T-cell (primary cell): ENCODE results near the gene JMJD7. TPM values are rescaled to one million over a fixed set of nuclear protein-coding genes. Genes with fewer than 3 reads are reported as not detected.

Experiments
- ATAC-seq, 4 experiments: fragments of 200-7000 bp in 3 of 4; fragments of 150-1000 bp in 1 of 4; cut with Tn5 transposase; replicated peaks in 1 of 4; 1 replicate in 3 of 4; 2 replicates in 1 of 4; pipeline ENCODE4 v1.10.0; 2021; ENCODE audit warnings: moderate library complexity in 3 of 4, mild to moderate bottlenecking in 2 of 4, moderate number of reproducible peaks in 1 of 4
- CTCF ChIA-PET, 2 donors: fragments of 300-600 bp; sonication (Branson Sonifier 250); formaldehyde crosslinking; loops; one replicate each; lab custom pipeline; 2022; ENCODE audit warnings: antibody characterized with exemption in 2 of 2; lab: Charles Lee
- POLR2A ChIA-PET, 2 donors: fragments of 300-600 bp; sonication (Branson Sonifier 250); formaldehyde crosslinking; loops; one replicate each; lab custom pipeline; 2022; ENCODE audit warnings: antibody characterized with exemption in 2 of 2; lab: Charles Lee
- DNase-seq, 35 experiments: peaks; one replicate each; pipeline versions ENCODE4 v3.0.0 to v3.0.0-alpha.2; 2013 to 2023
- H3K27ac ChIP-seq: one replicate; pipeline ENCODE4 v1.5.1; 2013; ENCODE audit warnings: low read length
- H3K27me3 ChIP-seq, 2 experiments: replicated peaks in 1 of 2; 1 replicate in 1 of 2; 2 replicates in 1 of 2; pipeline versions ENCODE4 v1.6.1 to v1.7.0; 2013; ENCODE audit warnings: low read length in 1 of 2, mixed read lengths in 1 of 2; ENCODE audit not compliant: control insufficient read depth in 2 of 2, insufficient read depth in 2 of 2; ENCODE audit errors: extremely low read depth in 1 of 2
- H3K36me3 ChIP-seq, 2 donors: 1 replicate in 1 of 2; 2 replicates in 1 of 2; pipeline versions ENCODE4 v1.6.1 to v1.7.0; 2013; ENCODE audit warnings: low read length in 1 of 2; ENCODE audit not compliant: control insufficient read depth in 2 of 2, insufficient read depth in 1 of 2; ENCODE audit errors: extremely low read depth in 1 of 2
- H3K4me1 ChIP-seq, 2 experiments: 1 replicate in 1 of 2; 2 replicates in 1 of 2; pipeline versions ENCODE4 v1.6.1 to v1.7.0; 2013; ENCODE audit warnings: low read length in 2 of 2, mixed read lengths in 1 of 2; ENCODE audit not compliant: insufficient read depth in 2 of 2, control insufficient read depth in 1 of 2; ENCODE audit errors: extremely low read depth in 1 of 2
- H3K4me3 ChIP-seq, 2 donors: 1 replicate in 1 of 2; 2 replicates in 1 of 2; pipeline versions ENCODE4 v1.5.1 to v1.7.0; 2013; ENCODE audit warnings: mild to moderate bottlenecking in 2 of 2, low read length in 1 of 2, moderate library complexity in 1 of 2; ENCODE audit not compliant: control insufficient read depth in 1 of 2; ENCODE audit errors: extremely low read depth in 1 of 2
- H3K9me3 ChIP-seq: 2 replicates; pipeline ENCODE4 v1.7.0; 2013
- H3K27ac Mint-ChIP-seq, 2 donors: one replicate each; pipeline ENCODE4 v1.8.0; 2020 to 2021; ENCODE audit warnings: mild to moderate bottlenecking in 2 of 2, mixed read lengths in 2 of 2
- H3K27me3 Mint-ChIP-seq, 2 donors: one replicate each; pipeline ENCODE4 v1.8.0; 2021 to 2022; ENCODE audit warnings: mixed read lengths in 2 of 2
- H3K36me3 Mint-ChIP-seq: one replicate; pipeline ENCODE4 v1.8.0; 2021; ENCODE audit warnings: mixed read lengths
- H3K4me1 Mint-ChIP-seq, 3 donors: one replicate each; pipeline ENCODE4 v1.8.0; 2020 to 2022; ENCODE audit warnings: mixed read lengths in 3 of 3, mild to moderate bottlenecking in 1 of 3
- H3K4me3 Mint-ChIP-seq, 3 donors: one replicate each; pipeline ENCODE4 v1.8.0; 2020 to 2022; ENCODE audit warnings: mild to moderate bottlenecking in 3 of 3, mixed read lengths in 3 of 3, moderate library complexity in 3 of 3
- H3K9me3 Mint-ChIP-seq, 3 donors: one replicate each; pipeline ENCODE4 v1.8.0; 2020 to 2022; ENCODE audit warnings: mixed read lengths in 3 of 3
- WGBS: methylation state at CpG from one replicate; pipeline ENCODE4 v1.1.5; 2013; ENCODE audit warnings: missing lambda C conversion rate; ENCODE audit not compliant: insufficient coverage; 5-methylcytosine and 5-hydroxymethylcytosine counted together
- total RNA-seq, 35 experiments: library from RNA in 6 of 35; stranded (reverse) in 6 of 35; fragments of 120-200 nt in 1 of 35; gene quantifications; one replicate each; pipeline versions ENCODE4 v1.2.1 to v1.2.4 and lab custom pipeline; 2013 to 2026

The JMJD7 gene
- total RNA-seq, 5 donors from 2014 or later (not counting 1 experiment from before 2014, with no cell fraction given), result 35.8 to 72.7 (median 45.3) TPM

DNA sequence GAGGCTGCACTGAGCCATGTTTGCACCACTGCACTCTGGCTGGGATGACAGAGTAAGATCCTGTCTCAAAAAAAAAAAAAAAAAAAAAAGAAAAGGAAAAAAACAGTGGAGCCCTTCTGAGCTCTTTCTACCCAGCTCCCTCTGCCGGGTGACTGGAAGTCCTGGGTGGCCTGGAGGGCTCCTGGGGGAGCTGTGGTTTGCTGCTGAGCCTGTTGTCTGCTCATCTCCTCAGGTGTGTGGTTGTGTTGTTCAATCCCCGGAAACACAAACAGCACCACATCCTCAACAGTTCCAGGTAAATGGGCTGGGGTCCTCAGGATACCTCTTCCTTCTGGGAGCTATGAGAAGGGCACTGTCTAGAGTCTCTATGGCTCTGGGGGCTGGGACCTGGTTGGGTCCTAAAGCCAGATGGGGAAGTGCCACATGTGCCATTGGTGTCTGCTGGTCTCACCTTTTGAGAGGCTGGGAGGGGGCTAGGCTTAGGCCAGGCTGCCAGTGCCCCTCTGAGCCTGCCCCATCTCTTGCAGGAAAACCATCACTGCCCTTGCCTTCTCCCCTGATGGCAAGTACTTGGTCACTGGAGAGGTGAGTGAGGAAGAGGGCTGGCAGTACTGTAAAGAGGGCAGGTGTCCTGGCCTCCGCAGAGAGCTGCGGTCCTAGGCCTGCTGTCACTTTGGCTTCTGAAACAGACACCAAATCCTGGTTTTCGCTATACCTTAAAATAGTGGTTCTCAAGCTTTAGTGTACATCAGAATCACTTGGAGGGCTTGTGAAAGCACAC, 17.1 kb upstream of the JMJD7 start:
- Histone ChIP-seq H3K27me3 (no peaks in the 10 kb centered on the region), H3K4me3 (no peak overlapping the region), H3K4me1 (peaks cover 3 to 19% of the 10 kb centered on the region in 2 experiments), H3K9me3 (no peaks in the 10 kb centered on the region), H3K27ac (no peak overlapping the region), H3K36me3 (peaks cover 12 to 28% of the 10 kb centered on the region in 2 donors)
- DNase-seq (no peak), ATAC-seq (peak in 2 of 4 experiments; percentile 18 to 21)
- WGBS, result 96% methylated on average over 3 of the region's 5 CpGs
- ChIA-PET CTCF (interaction anchor here (0.6 to 5.8 kb wide), 22 partner anchors 14 to 1330 kb away, joined by 3 to 104 read pairs (median 4); partner anchors contain the start of gene MAPKBP1 (in 2 of the 2)), POLR2A (interaction anchor here (0.6 to 1.2 kb wide), 5 partner anchors 11 to 98 kb away, joined by 3 to 9 read pairs (median 7); no protein-coding TSS in a partner anchor)
- peaks cover 16% of the 10 kb centered on the region for H3K36me3 Mint-ChIP-seq
- H3K9me3 Mint-ChIP-seq, result no peaks in the 10 kb centered on the region
- no peak overlapping the region for H3K27ac Mint-ChIP-seq
- no peaks in the 10 kb centered on the region for H3K27me3 Mint-ChIP-seq
- H3K4me3 Mint-ChIP-seq, result no peak overlapping the region
- H3K4me1 Mint-ChIP-seq, result peaks cover 17% of the 10 kb centered on the region in 3 donors

- Mint-ChIP-seq H3K4me1 (peaks cover 17% of the 10 kb centered on the region in 3 donors), H3K9me3 (no peaks in the 10 kb centered on the region), H3K27me3 (no peaks in the 10 kb centered on the region), H3K27ac (peak overlapping the region in 1 of 2 donors; percentile 48), H3K36me3 (peaks cover 19% of the 10 kb centered on the region), H3K4me3 (no peak overlapping the region)
- DNase-seq, result peak; percentile 43 to 83 (median 69)
- CTCF ChIA-PET, result interaction anchor here (0.8 to 5.8 kb wide), 15 partner anchors 9 to 346 kb away, joined by 3 to 104 read pairs (median 4); partner anchors contain the start of gene MAPKBP1 (in 2 of the 2)
- 3% methylated on average over 4 of the region's 18 CpGs for WGBS
- peak; percentile 89 to 98 (median 90) for ATAC-seq
- Histone ChIP-seq H3K27ac (no peak overlapping the region), H3K27me3 (no peaks in the 10 kb centered on the region), H3K4me1 (peaks cover 0 to 19% of the 10 kb centered on the region in 2 experiments), H3K36me3 (peaks cover 9 to 32% of the 10 kb centered on the region in 2 donors), H3K4me3 (no peak overlapping the region), H3K9me3 (no peaks in the 10 kb centered on the region)
- POLR2A ChIA-PET, result interaction anchor here in 1 of 2 donors (0.7 to 1.2 kb wide), 2 partner anchors 34 to 38 kb away, joined by 3 to 4 read pairs; partner anchors contain the start of gene MAPKBP1
These were observed 16.3 kb upstream of the JMJD7 start for GRCh38 chr15:41811432-41812195.

DNA sequence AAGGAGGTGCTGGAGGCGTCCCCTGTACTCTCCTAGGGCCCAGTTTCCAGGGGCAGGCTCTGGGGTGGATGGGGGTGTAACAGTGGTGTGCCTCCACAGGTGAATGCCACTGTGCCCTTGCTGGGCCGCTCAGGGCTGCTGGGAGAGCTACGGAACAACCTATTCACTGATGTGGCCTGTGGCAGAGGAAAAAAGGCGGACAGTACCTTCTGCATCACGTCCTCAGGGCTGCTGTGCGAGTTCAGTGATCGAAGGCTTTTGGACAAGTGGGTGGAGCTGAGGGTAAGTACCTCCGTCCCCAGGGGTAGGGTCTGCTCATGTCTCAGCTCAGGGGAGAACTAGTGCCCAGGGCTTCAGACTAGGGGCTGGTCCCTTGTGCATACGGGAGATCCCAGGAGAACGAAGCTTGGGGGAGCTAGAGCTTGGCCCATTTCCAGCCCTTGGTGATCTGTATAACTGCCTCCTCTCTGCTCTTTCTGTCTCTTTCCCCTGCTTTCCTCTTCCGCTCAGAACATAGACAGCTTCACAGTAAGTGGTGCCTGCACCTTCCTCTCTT, 15.0 kb upstream of the JMJD7 start:
- ChIA-PET CTCF (interaction anchor here (1.5 to 5.8 kb wide), 5 partner anchors 12 to 157 kb away, joined by 3 to 104 read pairs (median 7); partner anchors contain the start of gene MAPKBP1 (in 2 of the 2)), POLR2A (interaction anchor here in 1 of 2 donors (0.6 to 0.7 kb wide), 3 partner anchors 13 to 417 kb away, joined by 3 to 4 read pairs (median 3); no protein-coding TSS in a partner anchor)
- H3K4me1 ChIP-seq, result peaks cover 0 to 19% of the 10 kb centered on the region in 2 experiments
- 96% methylated on average over 10 of the region's 11 CpGs for WGBS
- Mint-ChIP-seq H3K9me3 (no peaks in the 10 kb centered on the region), H3K27ac (no peak overlapping the region), H3K4me3 (no peak overlapping the region), H3K36me3 (peaks cover 32% of the 10 kb centered on the region), H3K4me1 (peaks cover 17% of the 10 kb centered on the region in 3 donors), H3K27me3 (no peaks in the 10 kb centered on the region)
- H3K27ac ChIP-seq, result no peak overlapping the region
- H3K36me3 ChIP-seq, result peaks cover 5 to 43% of the 10 kb centered on the region in 2 donors
- no peak for ATAC-seq
- no peaks in the 10 kb centered on the region for H3K9me3 ChIP-seq
- no peak overlapping the region for H3K4me3 ChIP-seq
- no peak for DNase-seq
- H3K27me3 ChIP-seq, result no peaks in the 10 kb centered on the region

GRCh38 chr15:41813426-41813825, 14.5 kb upstream of the JMJD7 start:
- no peaks in the 10 kb centered on the region for H3K9me3 Mint-ChIP-seq
- CTCF ChIA-PET, result interaction anchor here (2.5 to 5.8 kb wide), 3 partner anchors 40 to 91 kb away, joined by 7 to 104 read pairs (median 42); partner anchors contain the start of gene MAPKBP1 (in 2 of the 2)
- WGBS, result 80% methylated on average over 1 of the region's 8 CpGs
- peaks cover 0 to 19% of the 10 kb centered on the region in 2 experiments for H3K4me1 ChIP-seq
- peaks cover 17% of the 10 kb centered on the region in 3 donors for H3K4me1 Mint-ChIP-seq
- H3K4me3 ChIP-seq, result no peak overlapping the region
- ATAC-seq (no peak), DNase-seq (no peak)
- H3K36me3 Mint-ChIP-seq, result peaks cover 35% of the 10 kb centered on the region
- H3K9me3 ChIP-seq, result no peaks in the 10 kb centered on the region
- H3K36me3 ChIP-seq, result peaks cover 5 to 49% of the 10 kb centered on the region in 2 donors
- H3K27ac Mint-ChIP-seq, result no peak overlapping the region
- H3K4me3 Mint-ChIP-seq, result no peak overlapping the region
- POLR2A ChIA-PET, result interaction anchor here (0.6 kb wide), 3 partner anchors 161 to 418 kb away, joined by 3 to 5 read pairs (median 4); no protein-coding TSS in a partner anchor
- H3K27me3 ChIP-seq, result no peaks in the 10 kb centered on the region
- no peak overlapping the region for H3K27ac ChIP-seq
- H3K27me3 Mint-ChIP-seq, result no peaks in the 10 kb centered on the region

DNA sequence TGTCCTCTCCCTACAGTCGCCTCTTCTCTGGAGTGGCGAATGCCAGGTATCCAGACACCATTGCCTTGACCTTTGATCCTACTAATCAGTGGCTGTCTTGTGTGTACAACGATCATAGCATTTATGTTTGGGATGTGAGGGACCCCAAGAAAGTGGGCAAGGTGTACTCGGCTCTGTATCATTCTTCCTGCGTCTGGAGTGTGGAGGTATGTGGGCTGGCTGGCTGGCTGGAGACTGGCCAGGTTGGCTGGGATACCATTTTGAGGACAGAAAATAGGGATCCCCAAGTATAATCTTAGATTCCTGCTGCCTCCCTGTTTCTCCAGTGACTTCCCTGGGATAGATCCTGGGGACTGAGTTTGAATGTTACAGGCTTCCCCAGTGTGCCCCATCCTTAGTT, 13.4 kb upstream of the JMJD7 start:
- H3K27ac ChIP-seq, result no peak overlapping the region
- no peaks in the 10 kb centered on the region for H3K9me3 Mint-ChIP-seq
- ChIA-PET CTCF (interaction anchor here in 1 of 2 donors (5.8 kb wide), 1 partner anchor 41 kb away, joined by 104 read pairs; the partner anchor contains the start of gene MAPKBP1), POLR2A (no interaction called here)
- peaks cover 42% of the 10 kb centered on the region for H3K36me3 Mint-ChIP-seq
- no peak for DNase-seq
- no peak overlapping the region for H3K27ac Mint-ChIP-seq
- peaks cover 5 to 59% of the 10 kb centered on the region in 2 donors for H3K36me3 ChIP-seq
- no peak overlapping the region for H3K4me3 Mint-ChIP-seq
- no peaks in the 10 kb centered on the region for H3K27me3 ChIP-seq
- peaks cover 0 to 18% of the 10 kb centered on the region in 2 experiments for H3K4me1 ChIP-seq
- WGBS, result 100% methylated on average over 4 of the region's 5 CpGs
- no peaks in the 10 kb centered on the region for H3K27me3 Mint-ChIP-seq
- H3K4me1 Mint-ChIP-seq, result peaks cover 16 to 17% (median 17%) of the 10 kb centered on the region in 3 donors
- no peak for ATAC-seq
- no peaks in the 10 kb centered on the region for H3K9me3 ChIP-seq
- H3K4me3 ChIP-seq, result no peak overlapping the region
